OCI-LY7 (cell line): ENCODE measurements around the gene PXN.

Experiments used
- CTCF ChIP-seq: fragments of 200-600 bp; sonication (generic); conservative IDR thresholded peaks from 2 replicates; pipeline ENCODE4 v1.5.1; 2014; ENCODE audit warnings: mild to moderate bottlenecking, antibody characterized with exemption, low read length, moderate library complexity, mixed read lengths
- EZH2phosphoT487 ChIP-seq: fragments of 200-600 bp; sonication (generic); IDR thresholded peaks from 2 replicates; pipeline ENCODE4 v1.6.1; 2018; ENCODE audit warnings: low read depth, borderline replicate concordance, mild to moderate bottlenecking, mixed run types, antibody characterized with exemption, low read length, moderate library complexity, mixed read lengths

- TF ChIP-seq CTCF = no peak
- no peak for TF ChIP-seq EZH2phosphoT487
These were observed 59.3 kb downstream of the PXN start for GRCh38 chr12:120206228-120206627.
